ENCODE data around the gene PATE1.
"Not testable (repeated sequence)": the region's sequence is repeated elsewhere in the genome, so short reads cannot be mapped to it uniquely, and the experiment has no call there.

PATE1 gene, protein sequence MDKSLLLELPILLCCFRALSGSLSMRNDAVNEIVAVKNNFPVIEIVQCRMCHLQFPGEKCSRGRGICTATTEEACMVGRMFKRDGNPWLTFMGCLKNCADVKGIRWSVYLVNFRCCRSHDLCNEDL

DNA sequence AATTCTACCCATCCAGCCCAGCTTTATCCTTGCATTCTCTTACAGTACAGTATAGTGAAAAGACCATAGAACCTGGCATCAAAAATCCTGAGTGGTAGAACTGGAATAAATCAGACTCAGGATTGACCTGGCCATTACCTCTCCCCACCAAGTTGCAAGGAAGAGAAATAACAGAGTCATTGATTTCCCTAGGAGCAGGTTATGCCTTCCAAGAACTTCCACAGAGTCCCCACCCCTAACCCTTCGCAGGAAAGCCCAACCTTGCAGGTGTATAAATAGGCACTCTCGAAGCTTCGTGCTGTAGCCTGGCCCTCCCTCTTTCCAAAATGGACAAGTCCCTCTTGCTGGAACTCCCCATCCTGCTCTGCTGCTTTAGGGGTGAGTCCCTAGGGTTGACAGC, at the start of gene PATE1:
PATE1 (plus strand) TSS at position 301 of the 400 bp plus-strand sequence; CDS start at position 327, 26 bp downstream.
- DNase-seq (ENCODE audit: low read depth): no peak

DNA sequence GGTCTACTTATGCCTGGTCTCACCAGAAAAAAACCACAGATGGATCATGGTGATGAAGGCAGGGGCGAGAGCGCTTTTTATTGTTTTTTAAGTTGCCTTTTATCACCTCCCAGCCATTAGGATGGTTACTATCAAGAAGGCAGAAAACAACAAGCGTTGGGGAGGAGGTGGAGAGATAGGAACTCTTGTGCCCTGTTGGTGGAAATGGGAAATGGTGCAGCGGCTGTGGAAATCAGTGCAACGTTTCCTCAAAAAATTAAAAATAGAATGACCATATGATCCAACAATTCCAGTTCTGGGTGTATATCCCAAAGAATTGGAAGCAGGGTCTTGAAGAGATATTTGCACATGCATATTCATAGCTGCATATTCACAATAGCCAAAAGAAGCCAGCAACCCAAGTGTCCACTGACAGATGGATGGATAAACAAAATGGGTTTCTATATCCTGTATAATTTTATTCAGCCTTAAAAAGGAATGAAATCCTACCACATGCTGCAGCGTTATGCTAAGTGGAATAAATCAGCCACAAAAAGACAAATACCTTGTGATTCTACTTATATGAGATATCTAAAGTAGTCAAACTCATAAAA, 45.0 kb upstream of the PATE1 start:
- DNase-seq (ENCODE audit: low read depth): no peak

DNA sequence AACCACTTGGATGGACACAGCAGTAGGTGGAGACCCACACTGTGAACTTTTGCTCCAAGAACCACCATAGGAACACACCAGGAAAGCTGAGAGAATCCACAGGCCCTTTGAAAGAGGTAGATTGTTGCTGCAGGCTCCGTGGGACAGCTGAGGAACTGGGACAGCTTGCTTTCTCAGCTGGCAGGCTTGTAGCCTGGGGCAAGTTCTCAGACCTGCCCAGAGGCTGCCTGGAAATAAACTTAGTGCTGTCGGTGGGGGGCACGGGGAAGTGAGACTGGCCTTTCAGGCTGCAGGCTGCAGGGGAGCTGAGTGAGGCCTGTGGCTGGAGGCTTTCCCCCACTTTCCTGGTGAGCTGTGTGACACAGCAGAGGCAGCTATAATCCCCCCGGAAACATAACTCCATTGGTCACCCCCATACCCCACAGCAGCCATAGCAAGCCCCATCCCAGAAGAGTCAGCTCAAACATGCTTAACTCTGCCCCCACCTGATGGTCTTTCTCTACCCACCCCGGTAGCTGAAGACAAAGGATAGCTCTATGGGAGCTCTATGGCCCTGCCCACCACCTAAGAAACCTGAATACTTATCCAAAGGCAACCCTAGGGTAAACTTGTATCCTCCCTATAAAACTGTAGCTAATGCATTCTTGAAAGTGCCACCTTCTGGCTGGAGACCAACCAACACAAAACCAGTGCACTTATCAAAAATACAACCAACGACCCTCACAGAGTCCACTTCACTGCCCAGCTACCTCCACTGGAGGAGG, 44.0 kb upstream of the PATE1 start:
- no peak for DNase-seq (ENCODE audit: low read depth)

DNA sequence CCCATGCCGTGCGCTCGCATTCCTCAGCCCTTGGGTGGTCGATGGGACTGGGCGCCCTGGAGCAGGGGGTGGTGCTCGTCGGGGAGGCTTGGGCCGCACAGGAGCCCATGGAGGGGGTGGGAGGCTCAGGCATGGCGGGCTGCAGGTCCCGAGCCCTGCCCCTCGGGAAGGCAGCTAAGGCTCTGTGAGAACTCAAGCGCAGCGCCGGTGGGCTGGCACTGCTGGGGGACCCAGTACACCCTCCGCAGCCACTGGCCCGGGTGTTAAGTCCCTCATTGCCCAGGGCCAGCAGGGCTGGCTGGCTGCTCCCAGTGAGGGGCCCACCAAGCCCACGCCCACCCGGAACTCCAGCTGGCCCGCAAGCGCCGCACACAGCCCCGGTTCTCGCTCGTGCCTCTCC, 41.4 kb upstream of the PATE1 start:
- DNase-seq (ENCODE audit: low read depth): not testable (repeated sequence)

DNA sequence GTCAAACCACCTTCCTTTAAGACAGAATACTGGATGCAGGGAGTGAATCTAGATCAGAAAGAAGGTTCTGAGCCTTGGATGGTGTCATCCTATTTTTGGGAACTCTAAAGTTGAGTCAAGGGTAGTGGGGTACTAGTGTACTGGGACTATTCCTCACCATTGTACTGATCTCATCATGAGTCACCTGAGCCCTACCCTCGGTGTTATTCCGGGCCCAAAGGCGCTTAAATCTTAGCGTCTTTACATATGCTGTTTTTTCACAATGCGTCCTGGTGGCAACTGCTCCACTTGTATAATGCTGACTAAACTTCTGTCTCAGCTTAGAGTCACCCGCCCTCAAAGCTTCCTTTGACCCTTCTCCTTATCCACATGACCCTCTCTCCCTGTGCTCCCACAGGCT, 25.3 kb upstream of the PATE1 start:
- DNase-seq (ENCODE audit: low read depth): no peak

DNA sequence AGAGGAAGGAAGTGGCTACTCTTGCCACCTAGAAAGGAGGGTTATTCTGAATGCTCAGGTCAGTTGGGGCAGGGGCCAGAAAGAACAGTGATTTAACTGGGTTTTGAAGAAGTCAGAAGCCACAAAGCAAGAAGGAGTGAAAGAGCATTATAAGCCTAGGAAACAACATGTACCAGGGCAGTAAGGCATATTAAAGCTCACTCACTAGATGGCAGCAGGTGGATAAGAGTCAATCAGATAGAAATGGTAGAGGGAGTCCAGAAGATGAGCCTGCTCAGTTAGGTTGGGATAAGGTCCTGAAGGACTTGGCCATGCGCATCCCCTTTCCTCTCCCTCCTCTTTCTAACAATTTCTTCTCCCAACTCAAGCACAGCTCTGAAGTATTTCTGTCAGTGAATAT, 22.0 kb upstream of the PATE1 start:
- peak; percentile 11 for DNase-seq (ENCODE audit: low read depth)

DNA sequence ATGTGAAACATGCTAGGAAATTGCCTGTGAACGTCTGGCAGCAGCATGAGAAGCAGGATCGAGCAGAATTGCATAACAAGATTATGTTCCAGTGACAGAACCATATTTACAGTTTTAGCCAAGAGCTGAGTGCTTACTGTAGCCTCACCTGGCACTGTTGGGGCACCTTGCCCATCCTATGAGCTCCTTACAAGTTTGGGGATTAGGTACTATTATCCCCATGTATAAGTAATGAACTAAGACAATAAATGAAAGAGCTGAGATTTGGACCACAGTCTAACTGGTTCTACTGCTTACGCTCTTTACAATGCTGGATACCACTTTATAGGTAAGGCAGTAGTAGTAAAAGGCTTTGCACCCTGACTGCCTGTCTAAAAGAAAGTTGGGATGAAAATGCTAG, 17.1 kb upstream of the PATE1 start:
- DNase-seq (ENCODE audit: low read depth): no peak

DNA sequence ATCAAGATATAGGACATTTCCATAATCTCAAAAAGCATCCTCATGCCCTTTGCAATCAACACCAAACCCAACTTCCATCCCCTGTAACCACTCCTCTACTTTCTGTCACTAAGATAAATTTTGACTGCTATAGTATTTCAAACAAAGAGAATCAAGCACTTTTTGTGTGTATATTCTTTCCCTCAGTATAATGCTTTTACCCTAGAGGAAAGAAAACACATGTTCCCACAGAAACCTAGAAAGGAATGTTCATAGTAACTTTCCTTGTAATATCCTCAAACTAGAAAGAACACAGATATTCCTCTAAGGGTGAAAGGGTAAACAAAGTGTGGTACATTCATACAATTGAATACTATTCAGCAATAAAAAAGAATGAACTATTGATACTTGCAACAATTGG, 5.5 kb upstream of the PATE1 start:
- DNase-seq (ENCODE audit: low read depth): no peak

DNA sequence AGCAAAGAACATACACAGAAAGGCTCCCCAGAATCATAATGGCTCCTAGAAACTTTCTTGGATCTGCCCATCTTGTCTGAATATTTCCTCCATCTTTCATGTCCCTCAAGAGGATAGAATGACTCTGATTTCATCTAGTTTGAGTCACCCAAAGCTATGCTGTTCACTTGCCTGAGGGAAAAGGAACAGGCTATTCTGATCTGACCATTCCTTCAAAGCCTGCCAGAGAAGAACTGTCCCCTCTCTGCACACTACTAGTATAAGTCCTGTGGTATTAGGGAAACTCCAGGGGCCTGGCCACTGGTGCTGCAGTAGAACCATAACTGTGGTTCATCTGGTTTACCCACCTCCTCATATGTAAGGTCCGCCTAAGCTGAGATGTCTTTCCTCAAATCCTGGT, 2.4 kb upstream of the PATE1 start:
- DNase-seq (ENCODE audit: low read depth): no peak

DNA sequence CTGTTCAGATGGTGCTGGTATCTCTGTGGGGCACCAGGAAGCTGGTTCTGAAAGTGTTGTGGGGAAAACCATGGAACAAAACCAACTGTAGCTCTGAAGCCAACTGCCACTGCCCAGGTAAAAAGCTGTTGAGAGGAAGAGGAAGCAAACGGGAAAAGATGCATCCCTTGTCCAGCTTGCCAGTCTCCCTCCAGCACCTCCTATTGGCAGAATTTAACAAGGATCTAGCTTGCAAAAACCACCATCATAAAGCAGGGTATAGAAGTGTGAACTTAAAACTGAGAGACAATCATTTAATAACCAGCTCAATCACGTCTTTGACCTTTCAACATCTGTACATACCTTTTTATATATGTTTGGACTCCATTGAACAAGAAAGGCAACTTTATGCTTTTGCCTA, 4.5 kb downstream of the PATE1 start:
- DNase-seq (ENCODE audit: low read depth): no peak

DNA sequence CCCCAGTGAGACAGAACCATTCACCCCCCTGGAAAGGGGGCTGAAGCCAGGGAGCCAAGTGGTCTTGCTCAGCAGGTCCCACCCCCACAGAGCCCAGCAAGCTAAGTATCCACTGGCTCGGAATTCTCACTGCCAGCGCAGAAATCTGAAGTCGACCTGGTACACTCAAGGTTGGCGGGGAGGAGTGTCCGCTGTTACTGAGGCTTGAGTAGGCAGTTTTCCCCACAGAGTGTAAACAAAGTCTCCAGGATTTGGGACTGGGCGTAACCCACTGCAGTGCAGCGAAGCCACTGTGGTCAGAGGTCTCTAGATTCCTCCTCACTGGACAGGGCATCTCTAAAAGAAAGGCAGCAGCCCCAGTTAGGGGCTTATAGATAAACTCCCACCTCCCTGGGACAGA, 10.0 kb downstream of the PATE1 start:
- DNase-seq (ENCODE audit: low read depth): no peak

DNA sequence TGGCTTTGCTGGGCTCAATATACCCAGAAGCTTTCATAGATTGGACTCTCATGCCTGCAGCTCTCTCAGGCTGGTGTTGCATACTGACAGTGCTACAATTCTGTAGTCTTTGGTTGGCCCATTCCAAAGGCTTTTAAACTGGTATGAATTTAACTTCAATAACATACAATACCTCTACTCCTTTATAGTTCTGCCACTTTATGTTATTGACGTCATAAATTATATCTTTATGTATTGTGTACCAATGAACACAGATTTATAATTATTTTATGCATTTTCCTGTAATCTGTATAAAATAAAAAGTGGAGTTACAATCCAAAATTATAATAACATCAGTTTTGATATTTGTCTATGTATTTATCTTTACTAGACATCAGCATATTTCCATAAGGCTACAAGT, 16.4 kb downstream of the PATE1 start:
- no peak for DNase-seq (ENCODE audit: low read depth)

DNA sequence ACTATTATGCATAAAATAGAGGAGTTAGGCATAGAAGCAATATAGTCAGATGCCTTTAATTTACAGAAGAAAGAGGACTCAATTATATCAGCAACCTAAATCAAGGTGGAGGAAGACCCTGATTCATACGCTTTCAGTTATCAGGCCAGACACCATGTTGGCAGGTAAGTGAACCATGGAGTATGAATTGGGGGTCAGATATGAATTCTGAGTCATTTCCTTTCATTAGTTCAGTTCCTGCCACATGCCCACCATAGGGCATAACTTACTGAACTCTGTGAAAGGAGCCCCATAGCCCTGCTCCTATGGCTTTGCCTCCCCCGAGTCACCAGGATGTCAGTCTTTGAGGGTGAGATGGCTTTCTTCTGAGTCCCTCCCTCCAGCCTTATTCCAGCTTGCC, 17.4 kb downstream of the PATE1 start:
- no peak for DNase-seq (ENCODE audit: low read depth)

DNA sequence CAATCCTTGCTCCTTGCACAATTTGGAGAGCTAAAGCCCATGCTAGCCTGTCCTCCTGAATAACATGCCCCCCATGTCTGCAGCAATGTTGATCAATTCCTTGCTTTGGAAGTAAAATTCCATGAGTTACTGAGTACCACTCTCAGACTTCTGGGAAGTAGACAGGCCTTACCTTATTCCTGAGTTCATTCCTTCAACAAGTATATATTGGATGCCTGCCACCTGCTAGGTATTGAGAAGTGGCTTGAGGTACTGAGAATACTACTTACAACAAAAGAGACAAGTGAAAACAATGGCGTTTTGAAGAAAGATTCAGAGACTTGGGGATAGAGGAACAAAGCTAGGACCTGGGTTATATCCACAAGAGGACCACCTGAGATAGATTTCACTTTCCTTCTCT, 20.2 kb downstream of the PATE1 start:
- DNase-seq (ENCODE audit: low read depth): no peak

DNA sequence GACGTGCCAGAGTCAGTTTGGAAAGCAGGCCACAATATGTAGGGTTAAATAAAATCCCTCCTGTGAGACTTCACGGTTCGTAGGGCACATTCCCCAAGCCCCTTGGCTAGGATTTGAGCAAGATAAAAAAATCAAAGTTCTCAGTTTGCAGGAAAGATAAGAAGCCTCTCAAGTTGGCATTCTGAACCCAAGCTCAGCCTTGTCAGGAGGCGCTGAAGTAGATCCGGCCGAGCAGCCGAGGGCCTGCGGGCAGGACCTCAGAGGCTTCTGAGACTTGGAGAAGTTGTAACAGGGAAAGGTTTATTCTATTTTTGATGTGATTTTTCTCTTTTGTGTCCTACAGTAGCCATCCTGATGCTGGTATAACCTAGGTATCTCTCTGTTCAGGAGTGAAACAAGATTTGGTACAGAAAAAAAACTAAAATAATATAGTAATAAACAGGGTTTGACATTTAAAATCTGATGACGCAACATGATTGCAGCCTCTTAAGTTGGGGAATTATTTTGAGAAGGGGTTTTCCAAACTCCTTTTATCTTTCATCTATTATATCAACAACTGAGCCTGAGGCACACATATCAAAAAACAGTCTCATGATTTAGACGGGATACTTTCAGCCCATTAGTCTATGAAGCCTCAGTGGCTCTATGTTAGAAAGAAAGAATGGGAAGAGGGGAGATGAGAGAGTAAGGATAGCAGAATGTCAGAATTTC, 22.4 kb downstream of the PATE1 start:
- no peak for DNase-seq (ENCODE audit: low read depth)

DNA sequence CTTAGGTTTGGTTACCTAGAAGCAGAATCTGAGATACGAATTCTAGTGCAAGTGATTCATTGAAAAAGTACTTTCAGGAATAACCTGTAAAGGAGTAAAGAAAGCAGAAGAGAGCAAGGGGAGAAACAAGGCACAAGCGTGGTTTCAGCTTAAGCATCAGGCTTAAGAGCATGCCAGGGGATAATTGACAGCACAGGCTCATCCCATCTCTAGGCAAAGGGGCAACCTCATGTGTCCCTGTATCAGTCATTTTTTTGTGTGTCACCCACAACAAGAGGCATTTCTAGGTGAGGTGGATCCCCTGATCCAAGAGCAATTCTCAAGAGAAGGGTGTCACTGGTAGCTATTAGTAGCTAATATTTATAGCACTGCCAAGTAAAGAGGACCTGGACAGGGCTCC, 24.5 kb downstream of the PATE1 start:
- DNase-seq (ENCODE audit: low read depth): no peak

DNA sequence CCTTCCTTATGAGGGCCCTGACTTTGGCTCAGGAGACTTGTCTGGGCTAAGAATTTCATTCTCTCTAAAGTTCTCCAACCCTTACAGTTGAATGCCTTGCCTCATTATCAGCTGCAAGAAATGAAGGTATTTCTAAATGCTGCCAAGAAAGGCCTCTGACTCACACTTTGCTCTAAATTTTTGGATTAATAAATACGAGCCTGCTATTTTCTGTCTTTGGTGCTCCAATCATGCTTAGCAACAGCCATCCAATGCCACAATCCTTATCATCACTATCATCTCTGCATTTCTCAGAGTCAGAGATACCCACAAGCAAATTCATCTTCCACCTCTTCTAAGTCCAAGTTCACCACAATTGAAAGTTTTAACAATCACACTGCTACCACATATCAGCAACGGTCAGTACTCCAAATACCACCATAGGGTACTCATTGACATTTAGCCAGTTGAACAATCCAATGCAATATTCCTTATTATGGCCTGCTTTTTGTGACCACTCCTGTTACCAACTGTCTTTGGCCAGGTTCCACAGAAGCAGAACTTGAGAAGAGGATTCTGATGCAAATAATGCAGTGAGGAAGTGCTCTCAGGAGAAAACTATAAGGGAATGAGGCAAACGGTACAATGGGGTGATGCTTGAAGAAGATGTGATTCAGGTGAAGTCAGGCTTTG, 26.9 kb downstream of the PATE1 start:
- peak; percentile 74 for DNase-seq (ENCODE audit: low read depth)

DNA sequence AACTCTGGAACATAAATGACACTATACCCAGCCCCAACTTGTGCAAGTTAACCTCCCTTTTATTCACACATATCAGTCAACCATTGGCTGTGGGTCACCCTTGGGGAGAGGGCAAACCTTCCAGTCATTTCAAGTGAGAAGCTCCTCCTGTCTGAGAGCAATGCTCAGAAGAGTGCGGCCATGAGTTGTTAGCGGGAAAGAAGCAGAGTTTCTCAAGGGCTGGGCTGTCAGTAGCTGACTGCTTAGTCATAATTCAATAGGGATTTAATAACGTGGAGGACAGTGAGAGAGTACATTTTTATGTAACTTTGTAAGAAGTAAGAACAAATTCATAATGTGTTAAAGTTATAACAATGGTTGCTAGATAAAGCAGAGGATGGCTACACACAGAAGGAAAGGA, 27.4 kb downstream of the PATE1 start:
- peak; percentile 41 for DNase-seq (ENCODE audit: low read depth)

DNA sequence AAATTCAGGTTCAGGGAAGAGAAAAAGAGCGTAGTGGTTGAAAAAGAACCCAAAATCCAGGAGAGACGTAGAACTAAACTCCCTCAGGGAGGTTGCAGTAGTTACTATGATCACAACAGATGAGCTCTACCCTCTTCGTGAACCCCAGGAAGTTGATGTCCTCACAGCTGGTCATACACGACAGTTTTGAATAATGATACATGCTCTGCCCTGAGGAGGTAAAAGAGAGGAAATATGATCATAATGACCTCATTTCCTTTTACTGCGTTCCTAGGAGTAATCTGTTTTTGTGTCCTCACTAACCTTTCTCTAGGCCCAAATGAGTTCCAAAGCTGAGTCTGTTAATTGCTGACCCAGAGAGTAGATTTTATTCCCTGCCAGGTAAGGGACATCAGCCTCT, 31.2 kb downstream of the PATE1 start:
- DNase-seq (ENCODE audit: low read depth): no peak

DNA sequence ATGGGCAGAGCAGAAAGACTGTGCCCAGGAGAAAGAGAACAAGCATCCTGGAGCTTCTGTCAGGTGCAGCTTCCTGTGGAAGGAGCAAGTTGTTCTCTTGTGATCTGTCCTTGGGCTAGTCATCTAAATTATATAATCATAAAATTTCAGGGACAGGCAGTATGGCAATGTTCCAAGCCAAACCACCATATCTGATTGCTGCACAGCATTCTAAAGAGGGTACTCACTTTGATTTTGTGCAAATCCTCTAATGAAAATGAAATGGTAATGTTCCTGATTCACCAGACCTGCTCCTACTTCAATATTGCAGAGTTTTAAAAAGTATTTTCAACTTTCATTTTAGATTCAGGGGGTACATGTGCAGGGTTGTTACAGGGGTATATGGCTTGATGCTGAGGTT, 32.6 kb downstream of the PATE1 start, which contains the start of gene PATE2:
PATE2 (minus strand) TSS at position 101 of the 400 bp plus-strand sequence; CDS start at position 46, 55 bp downstream.
- DNase-seq (ENCODE audit: low read depth): no peak

DNA sequence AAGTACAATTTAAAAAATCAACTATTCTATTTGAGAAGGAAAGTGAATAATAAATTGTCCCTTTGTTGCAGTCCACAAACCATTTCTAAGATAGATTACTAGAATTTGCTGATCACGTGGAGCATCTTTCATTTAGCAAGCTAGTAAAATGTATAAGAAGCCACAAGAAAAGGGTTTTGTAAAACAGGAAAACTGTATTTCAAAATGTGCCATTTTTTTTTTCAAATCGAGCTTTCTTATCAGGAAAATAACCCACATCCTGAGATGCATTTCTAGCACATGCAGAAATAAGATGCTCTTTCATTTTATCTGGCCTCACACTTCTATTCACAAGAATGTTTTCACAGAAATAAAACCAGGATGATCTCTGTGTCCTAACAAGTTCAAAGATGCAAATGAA, 38.6 kb downstream of the PATE1 start:
- DNase-seq (ENCODE audit: low read depth): no peak

DNA sequence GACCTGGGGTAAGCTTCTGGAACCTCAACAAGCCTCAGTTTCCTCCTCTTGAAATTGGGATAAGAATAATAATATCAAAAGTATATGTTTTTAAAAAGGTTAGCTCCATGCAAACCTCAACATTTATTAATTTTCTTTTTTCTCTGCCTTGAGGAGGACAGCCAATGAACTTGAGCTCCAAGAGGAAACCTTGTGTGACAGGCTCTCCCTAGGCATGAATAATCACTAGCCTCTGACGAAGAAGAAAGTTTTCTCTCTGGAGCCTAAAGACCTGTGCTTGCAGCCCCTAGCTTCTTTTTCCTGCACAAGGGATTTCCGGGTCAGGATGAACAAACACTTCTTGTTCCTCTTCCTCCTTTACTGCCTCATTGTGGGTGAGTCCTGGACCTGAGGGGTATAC, 41.7 kb downstream of the PATE1 start, which contains the start of gene PATE3:
PATE3 (plus strand) TSS at position 301 of the 400 bp plus-strand sequence; CDS start at position 326, 25 bp downstream.
- no peak for DNase-seq (ENCODE audit: low read depth)

Measured in amniotic epithelial cell (primary cell).